ENCODE measurements around the gene ADRB2. TPM values are rescaled to one million over a fixed set of nuclear protein-coding genes. Genes with fewer than 3 reads are reported as not detected.

The ADRB2 gene
- total RNA-seq, 2 experiments from 2014 or later, result 0.81 to 0.98 TPM

GRCh38 chr5:148856424-148856823 lies 30.0 kb downstream of the ADRB2 start:
- intact Hi-C loops (cut with micrococcal nuclease), result no loop called here
- H3K36me3 Mint-ChIP-seq (ENCODE audit: low read depth), result no peaks in the 10 kb centered on the region
- peaks cover 33% of the 10 kb centered on the region for H3K4me1 Mint-ChIP-seq (ENCODE audit: low read depth)
- ChIA-PET POLR2A (no interaction called here), CTCF (no interaction called here)
- no peaks in the 10 kb centered on the region for H3K27me3 Mint-ChIP-seq
- H3K9me3 Mint-ChIP-seq, result no peaks in the 10 kb centered on the region
- no peak for ATAC-seq
- no peak for DNase-seq
- TF ChIP-seq, protein P1, sequence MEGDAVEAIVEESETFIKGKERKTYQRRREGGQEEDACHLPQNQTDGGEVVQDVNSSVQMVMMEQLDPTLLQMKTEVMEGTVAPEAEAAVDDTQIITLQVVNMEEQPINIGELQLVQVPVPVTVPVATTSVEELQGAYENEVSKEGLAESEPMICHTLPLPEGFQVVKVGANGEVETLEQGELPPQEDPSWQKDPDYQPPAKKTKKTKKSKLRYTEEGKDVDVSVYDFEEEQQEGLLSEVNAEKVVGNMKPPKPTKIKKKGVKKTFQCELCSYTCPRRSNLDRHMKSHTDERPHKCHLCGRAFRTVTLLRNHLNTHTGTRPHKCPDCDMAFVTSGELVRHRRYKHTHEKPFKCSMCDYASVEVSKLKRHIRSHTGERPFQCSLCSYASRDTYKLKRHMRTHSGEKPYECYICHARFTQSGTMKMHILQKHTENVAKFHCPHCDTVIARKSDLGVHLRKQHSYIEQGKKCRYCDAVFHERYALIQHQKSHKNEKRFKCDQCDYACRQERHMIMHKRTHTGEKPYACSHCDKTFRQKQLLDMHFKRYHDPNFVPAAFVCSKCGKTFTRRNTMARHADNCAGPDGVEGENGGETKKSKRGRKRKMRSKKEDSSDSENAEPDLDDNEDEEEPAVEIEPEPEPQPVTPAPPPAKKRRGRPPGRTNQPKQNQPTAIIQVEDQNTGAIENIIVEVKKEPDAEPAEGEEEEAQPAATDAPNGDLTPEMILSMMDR (IDR thresholded peaks at IDR 0.05), result no peak
- H3K4me3 Mint-ChIP-seq, result no peak overlapping the region
- H3K27ac Mint-ChIP-seq, result peak overlapping the region; percentile 48

DNA sequence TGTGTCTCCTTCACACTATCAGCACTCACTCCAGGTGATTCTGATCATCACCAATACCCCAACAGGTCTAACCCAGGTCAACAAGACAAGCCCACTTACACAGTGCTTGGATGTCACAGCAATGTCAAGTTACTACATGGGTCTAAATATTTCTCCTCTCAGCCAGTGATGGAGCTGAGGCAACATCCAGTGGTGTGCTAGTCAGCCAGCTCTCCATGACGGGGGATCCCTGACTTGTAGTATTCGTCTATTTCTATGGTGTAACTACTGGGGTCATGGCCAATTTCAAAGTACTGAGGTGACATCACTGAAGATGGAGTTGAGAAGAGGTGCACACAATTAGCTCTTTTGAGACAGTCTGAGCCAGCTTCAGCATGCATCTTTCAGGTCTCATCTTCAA lies 31.1 kb downstream of the ADRB2 start:
- no peak for ATAC-seq
- ChIA-PET CTCF (interaction anchor here (1.0 kb wide), 1 partner anchor 116 kb away, joined by 4 read pairs; no protein-coding TSS in a partner anchor), POLR2A (no interaction called here)
- Mint-ChIP-seq H3K36me3 (ENCODE audit: low read depth) (no peaks in the 10 kb centered on the region), H3K27me3 (no peaks in the 10 kb centered on the region), H3K4me1 (ENCODE audit: low read depth) (peaks cover 30% of the 10 kb centered on the region), H3K9me3 (no peaks in the 10 kb centered on the region), H3K4me3 (no peak overlapping the region), H3K27ac (no peak overlapping the region)
- TF ChIP-seq, protein P1 (IDR thresholded peaks at IDR 0.05), result no peak
- intact Hi-C loops (cut with micrococcal nuclease), result no loop called here
- DNase-seq, result no peak

DNA sequence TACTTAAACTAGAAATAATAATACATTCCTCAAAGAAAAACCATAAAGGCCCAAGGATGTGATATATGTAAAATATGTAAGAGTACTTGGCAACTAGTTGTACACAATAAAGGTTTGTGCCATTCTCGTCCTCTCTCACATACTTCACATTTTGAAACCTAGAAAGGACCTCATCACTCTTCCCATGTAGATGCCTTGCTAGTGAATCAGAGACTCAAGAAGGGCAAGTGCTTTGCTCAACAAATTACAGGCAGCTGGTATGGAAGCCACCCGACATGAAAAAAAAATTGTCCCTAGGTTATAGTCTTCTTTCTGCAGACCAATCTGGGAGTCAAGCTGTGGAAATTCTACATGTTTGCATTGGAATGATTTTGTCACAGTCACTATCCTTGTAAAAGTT lies 31.7 kb downstream of the ADRB2 start:
- POLR2A ChIA-PET, result no interaction called here
- TF ChIP-seq, protein P1 (IDR thresholded peaks at IDR 0.05), result no peak
- no peaks in the 10 kb centered on the region for H3K27me3 Mint-ChIP-seq
- peaks cover 28% of the 10 kb centered on the region for H3K4me1 Mint-ChIP-seq (ENCODE audit: low read depth)
- no peak overlapping the region for H3K4me3 Mint-ChIP-seq
- intact Hi-C loops (cut with micrococcal nuclease), result no loop called here
- CTCF ChIA-PET, result interaction anchor here (1.0 kb wide), 1 partner anchor 116 kb away, joined by 4 read pairs; no protein-coding TSS in a partner anchor
- DNase-seq (no peak), ATAC-seq (no peak)
- no peaks in the 10 kb centered on the region for H3K36me3 Mint-ChIP-seq (ENCODE audit: low read depth)
- no peaks in the 10 kb centered on the region for H3K9me3 Mint-ChIP-seq
- no peak overlapping the region for H3K27ac Mint-ChIP-seq

- Mint-ChIP-seq H3K4me3 (no peak overlapping the region), H3K36me3 (ENCODE audit: low read depth) (no peaks in the 10 kb centered on the region), H3K27ac (no peak overlapping the region), H3K4me1 (ENCODE audit: low read depth) (peaks cover 26% of the 10 kb centered on the region), H3K9me3 (no peaks in the 10 kb centered on the region), H3K27me3 (no peaks in the 10 kb centered on the region)
- ChIA-PET CTCF (interaction anchor here (1.3 to 2.2 kb wide), 2 partner anchors 8 to 37 kb away, joined by 3 to 6 read pairs; no protein-coding TSS in a partner anchor), POLR2A (no interaction called here)
- ATAC-seq (no peak), DNase-seq (no peak)
- intact Hi-C loops (cut with micrococcal nuclease), result no loop called here
- TF ChIP-seq, protein P1 (IDR thresholded peaks at IDR 0.05), result no peak
Observed at GRCh38 chr5:148858547-148858946, 32.1 kb downstream of the ADRB2 start.

GRCh38 chr5:148859703-148860102 lies 33.3 kb downstream of the ADRB2 start:
- Mint-ChIP-seq H3K27ac (no peak overlapping the region), H3K4me1 (ENCODE audit: low read depth) (peaks cover 18% of the 10 kb centered on the region), H3K27me3 (no peaks in the 10 kb centered on the region), H3K36me3 (ENCODE audit: low read depth) (no peaks in the 10 kb centered on the region), H3K4me3 (no peak overlapping the region), H3K9me3 (no peaks in the 10 kb centered on the region)
- ChIA-PET POLR2A (no interaction called here), CTCF (interaction anchor here (1.3 to 2.2 kb wide), 2 partner anchors 9 to 38 kb away, joined by 3 to 6 read pairs; no protein-coding TSS in a partner anchor)
- TF ChIP-seq, protein P1 (IDR thresholded peaks at IDR 0.05), result no peak
- DNase-seq (no peak), ATAC-seq (no peak)
- intact Hi-C loops (cut with micrococcal nuclease), result no loop called here
